GM20000 (cell line): ENCODE measurements around the gene GUCA2B.
A peak's percentile ranks its signal among the peaks of the same experiment; 100 is the strongest.

Experiments used
- DNase-seq: peaks from one replicate; pipeline ENCODE4 v3.0.0; 2012; ENCODE audit warnings: low spot score
- CTCF ChIP-seq: IDR thresholded peaks from 2 replicates; pipeline ENCODE4 v1.5.1; 2012; ENCODE audit warnings: mild to moderate bottlenecking, control low read depth; ENCODE audit errors: extremely low read depth, missing control alignments

GUCA2B gene

GRCh38 chr1:42146626-42147320 lies 6.4 kb upstream of the GUCA2B start:
- TF ChIP-seq CTCF = peak; percentile 88
- DNase-seq = peak; percentile 86

GRCh38 chr1:42148166-42148565 lies 5.0 kb upstream of the GUCA2B start:
- DNase-seq = no peak
- TF ChIP-seq CTCF = no peak

GRCh38 chr1:42150651-42151050 lies 2.6 kb upstream of the GUCA2B start:
- no peak for TF ChIP-seq CTCF
- no peak for DNase-seq

GRCh38 chr1:42152119-42152518 lies 1.1 kb upstream of the GUCA2B start:
- TF ChIP-seq CTCF = no peak
- no peak for DNase-seq

- TF ChIP-seq CTCF = no peak
- no peak for DNase-seq
These were observed 414 bp downstream of the GUCA2B start for GRCh38 chr1:42153624-42154023.

GRCh38 chr1:42154685-42155084 lies 1.5 kb downstream of the GUCA2B start:
- DNase-seq = no peak

GRCh38 chr1:42155362-42155761 lies 2.2 kb downstream of the GUCA2B start:
- no peak for TF ChIP-seq CTCF
- no peak for DNase-seq

More at GRCh38 chr1:42154685-42155084, 1.5 kb downstream of the GUCA2B start:
- TF ChIP-seq CTCF = no peak
